Measurements from ENCODE around the gene HSD3B7.

HSD3B7 gene

DNA sequence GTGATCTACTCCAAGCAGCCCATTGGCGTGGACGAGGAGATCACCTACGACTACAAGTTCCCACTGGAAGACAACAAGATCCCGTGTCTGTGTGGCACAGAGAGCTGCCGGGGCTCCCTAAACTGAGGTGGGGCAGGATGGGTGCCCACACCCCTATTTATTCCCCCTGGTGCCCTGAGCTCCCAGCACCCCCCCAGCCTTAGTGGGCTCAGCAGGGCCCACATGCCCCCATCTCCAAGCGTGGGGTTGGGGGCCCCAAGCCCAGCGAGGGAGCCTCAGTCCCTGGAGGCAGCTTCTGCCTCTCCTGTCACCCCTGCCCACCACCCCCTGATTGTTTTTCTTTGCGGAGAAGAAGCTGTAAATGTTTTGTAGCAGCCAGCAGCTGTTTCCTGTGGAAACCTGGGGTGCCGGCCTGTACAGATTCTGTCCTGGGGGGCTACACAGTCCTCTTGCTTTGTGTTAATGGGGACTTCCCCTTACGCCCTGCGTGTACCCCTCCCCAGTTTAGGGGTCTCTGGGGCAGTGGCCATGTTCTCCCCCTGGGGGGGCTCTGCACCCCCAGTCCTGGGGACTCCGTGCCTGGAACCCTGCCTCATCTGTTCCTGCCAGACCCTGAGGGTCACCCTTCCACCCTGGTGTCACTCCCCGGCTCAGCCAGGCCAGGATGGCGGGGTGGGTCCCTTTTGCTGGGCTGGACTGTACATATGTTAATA is 953 bp upstream of the HSD3B7 start:
- no peak for DNase-seq

DNA sequence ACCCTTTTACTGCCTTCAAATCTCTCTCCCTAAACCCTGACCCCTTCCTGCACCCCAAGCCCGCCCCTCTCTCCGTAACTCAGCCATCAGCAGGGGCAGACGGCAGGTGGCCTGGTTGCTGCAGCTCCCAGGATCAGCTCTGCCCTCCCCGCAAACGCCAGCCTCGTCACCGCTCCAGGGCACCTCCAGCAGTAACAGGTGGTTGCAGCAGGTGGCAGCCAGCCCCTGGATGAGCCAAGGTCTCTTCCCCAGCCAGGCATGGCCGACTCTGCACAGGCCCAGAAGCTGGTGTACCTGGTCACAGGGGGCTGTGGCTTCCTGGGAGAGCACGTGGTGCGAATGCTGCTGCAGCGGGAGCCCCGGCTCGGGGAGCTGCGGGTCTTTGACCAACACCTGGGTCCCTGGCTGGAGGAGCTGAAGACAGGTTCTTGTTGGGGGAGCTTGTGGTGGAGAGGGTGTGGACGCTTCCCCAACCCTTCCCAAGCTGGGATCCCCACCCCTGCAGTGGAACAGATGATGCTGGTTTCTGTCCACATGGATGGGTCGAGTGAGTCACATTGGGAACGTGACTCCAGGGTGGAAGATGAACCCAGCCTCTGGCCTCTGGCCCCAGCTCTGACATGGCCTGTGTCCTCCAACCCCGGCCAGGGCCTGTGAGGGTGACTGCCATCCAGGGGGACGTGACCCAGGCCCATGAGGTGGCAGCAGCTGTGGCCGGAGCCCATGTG is 558 bp downstream of the HSD3B7 start:
- no peak for DNase-seq

DNA sequence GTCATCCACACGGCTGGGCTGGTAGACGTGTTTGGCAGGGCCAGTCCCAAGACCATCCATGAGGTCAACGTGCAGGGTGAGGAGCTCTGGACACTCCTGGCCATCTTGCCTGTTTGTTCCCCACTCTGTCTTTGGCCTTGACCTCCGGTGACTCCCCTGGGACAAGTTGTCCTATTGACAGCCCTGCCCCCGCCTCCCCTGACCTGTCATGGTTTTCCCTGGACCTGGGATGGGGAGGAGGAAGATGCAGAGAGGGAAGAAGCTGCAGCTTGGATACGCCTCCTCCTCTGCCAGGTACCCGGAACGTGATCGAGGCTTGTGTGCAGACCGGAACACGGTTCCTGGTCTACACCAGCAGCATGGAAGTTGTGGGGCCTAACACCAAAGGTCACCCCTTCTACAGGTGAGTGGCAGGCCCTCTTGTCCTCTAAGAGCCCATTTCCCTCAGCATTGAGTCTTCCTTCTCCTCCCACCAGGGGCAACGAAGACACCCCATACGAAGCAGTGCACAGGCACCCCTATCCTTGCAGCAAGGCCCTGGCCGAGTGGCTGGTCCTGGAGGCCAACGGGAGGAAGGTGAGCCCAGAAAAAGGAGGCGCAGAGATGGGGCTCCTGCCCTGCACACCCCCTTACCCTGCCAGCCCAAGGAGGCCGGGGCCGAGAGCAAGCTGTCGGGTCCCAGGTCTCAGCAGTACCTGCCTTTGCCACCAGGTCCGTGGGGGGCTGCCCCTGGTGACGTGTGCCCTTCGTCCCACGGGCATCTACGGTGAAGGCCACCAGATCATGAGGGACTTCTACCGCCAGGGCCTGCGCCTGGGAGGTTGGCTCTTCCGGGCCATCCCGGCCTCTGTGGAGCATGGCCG is 1.4 kb downstream of the HSD3B7 start:
- DNase-seq = no peak

DNA sequence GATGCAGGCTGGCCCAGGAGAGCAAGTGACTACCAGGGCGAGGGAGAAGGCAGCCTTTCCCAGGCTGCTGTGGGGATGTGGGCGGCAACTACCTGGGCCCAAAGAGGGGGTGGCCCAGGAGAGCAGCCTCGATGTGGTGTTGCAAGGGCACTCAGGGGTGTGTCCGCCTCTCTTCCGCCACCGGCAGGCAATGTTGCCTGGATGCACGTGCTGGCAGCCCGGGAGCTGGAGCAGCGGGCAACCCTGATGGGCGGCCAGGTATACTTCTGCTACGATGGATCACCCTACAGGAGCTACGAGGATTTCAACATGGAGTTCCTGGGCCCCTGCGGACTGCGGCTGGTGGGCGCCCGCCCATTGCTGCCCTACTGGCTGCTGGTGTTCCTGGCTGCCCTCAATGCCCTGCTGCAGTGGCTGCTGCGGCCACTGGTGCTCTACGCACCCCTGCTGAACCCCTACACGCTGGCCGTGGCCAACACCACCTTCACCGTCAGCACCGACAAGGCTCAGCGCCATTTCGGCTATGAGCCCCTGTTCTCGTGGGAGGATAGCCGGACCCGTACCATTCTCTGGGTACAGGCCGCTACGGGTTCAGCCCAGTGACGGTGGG is 2.7 kb downstream of the HSD3B7 start:
- DNase-seq = no peak

DNA sequence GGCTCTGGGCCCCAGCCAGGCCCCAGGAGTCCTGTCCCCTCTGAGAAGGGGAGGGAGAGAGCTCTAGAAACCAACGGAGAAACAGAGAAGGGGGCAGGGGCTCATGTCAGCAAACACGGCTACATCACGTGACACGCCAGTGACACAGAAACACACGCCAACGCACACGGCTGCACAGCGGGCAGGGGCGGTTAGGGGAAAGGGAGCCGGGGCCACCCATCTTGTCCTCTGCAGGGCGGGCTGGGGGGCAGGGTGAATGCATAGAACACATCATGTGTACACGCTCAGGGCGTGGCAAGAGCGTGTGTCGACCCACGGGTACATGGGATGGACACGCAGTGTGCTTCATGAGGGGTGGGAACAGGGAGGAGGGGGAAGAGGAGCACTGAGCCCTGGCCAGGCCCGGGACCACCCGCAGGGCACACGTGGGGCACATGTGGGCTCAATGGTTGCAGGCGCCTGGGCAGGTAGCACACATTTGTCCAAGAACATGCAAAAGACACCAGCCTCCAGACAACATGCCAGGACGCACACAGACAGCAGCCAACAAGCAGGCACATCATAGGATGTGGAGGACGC is 4.6 kb downstream of the HSD3B7 start:
- no peak for DNase-seq

DNA sequence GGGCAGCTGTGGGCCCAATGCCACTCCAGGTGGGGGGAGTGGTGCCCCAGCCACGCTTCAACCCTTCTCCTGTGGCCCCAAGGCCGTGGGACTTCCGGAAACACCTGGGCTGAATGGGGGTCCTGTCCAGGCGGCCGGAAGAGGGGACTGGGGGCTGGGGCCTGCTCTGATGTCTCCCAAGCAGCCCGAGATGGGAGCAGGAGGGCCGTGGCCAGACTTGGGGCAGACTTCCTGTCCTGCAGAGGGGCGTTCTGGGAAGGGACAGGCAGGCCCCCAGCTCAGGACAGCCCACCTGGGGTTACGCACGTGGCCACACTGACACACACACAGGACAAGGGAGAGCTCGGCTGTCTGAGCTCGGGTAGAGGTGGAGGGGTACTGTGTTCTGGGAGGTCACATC is 5.1 kb downstream of the HSD3B7 start:
- no peak for DNase-seq

DNA sequence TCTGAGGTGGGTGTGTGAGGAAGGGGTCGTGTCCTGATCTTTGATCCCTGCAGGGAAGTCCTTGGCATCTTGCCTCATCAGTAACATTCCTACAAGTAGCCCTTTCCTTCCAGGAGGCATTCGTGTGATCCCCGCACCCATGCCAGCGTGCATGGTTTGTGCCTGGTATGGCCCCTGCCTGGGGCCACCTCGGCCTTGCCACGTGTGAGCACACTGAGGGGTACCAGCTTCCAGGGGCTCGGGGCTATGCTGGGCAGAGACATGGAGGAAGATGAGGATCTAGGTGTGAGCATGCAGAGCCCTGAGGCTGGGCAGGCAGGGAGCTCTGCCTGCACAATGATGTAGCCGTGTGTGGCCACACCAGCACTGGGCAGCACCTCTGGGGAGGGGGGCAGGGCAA is 6.0 kb downstream of the HSD3B7 start:
- no peak for DNase-seq

DNA sequence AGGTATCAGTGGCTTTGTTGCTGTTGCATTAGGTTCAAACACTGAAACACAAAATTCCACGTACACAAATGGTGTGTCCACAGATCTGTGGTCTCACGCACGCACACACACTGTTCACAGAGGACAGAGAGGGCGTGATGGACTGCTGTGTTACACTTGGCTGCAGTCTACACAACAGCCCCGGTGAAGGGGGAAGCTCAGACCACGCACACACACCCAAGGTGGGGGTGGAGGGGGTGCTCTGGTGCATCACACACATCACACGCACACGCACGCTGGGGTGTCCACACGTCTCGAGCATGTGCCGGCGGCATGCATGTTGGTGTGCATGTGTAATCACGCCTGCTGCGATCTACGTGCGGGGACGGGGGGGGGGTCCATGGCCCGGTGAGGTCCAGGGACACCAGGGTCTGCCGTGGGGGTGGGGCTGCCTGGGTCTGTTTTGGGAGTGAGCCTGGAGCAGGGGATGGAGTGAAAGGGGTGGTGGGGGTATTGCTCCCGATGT is 7.3 kb downstream of the HSD3B7 start:
- no peak for DNase-seq

DNA sequence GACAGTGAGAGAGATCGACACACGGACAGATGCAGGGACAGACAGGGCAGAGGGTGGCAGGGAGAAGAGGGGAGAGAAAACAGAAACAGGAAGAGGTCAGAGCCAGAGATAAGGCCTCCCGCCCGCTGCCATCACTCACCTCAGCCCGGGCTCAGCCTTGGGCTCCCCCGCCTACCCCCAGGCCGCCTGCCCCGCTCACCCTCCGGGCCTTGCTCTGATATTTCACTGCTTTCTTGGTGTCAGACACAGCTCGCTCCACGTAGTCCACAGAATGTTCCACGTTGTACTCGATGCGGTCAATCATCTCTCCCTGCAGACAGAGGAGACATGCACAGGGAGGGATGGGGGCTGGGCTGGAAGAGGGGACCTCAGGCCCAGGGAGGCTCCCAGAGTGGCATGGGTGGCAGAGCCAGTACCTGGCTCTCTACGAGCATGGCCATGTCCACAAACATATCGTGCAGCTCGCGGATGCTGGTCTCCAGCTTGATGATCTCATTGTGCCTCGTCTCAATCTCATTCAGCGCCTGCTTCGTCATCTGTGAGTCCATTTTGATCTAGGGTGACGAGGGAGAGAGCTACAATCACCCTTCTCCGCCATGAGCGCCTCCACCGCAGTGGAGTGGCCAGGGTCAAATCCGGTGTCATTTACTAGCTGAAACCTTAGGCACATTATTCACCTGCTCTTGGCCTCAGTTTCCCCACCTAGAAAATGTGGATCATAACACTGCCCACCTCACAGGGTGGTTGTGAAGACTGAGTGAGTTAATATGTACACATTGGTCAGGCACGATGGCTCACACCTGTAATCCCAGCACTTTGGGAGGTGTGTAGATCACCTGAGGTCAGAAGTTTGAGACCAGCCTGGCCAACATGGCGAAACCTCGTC is 8.2 kb downstream of the HSD3B7 start:
- DNase-seq = no peak

DNA sequence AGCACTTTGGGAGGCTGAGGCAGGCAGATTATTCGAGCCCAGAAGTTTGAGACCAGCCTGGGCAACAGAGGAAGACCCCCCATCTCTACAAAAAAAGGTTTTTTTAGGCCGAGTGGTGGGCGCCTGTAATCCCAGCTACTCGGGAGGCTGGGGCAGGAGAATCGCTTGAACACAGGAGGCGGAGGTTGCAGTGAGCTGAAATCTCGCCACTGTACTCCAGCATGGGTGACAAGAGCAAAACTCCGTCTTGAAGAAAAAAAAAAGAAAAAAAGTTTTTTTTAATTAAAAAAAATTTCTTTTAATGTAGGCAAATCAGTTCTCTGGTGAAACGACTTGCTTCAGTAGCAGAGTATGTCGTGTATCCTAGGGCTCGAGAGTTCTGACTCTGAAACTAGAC is 10.9 kb downstream of the HSD3B7 start:
- no peak for DNase-seq

DNA sequence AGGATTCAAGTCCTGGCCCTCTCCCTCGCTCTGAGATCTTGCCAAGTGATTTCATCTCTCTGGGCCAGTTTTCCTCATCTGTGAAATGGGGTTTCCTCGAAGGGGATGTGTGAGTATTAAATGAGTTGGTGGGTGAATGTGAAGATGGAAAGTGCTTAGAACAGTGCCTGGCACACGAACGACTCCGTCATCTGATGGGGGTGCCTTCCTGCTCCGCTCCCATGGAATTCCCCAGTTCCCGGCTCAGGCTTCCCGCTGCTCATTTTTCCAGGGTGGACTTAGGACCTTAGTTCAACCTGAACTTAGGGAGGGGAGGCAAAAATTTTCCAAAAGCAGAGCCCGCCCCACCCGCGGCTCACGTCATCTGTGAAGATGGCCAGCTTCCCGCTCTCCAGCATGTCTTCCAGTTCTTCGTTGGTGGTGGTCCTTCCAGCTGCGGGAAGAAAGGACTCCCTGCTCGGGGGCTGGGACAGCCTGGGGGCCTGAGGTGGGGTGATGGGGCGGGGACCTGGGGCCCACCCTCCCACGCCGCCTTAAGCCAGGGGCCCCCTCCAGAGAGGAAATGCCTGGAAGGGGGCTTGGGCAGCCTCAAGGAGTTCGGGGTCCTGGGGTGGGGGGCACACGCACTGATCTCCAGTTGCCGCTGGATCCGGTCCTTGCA is 11.4 kb downstream of the HSD3B7 start:
- DNase-seq = no peak

DNA sequence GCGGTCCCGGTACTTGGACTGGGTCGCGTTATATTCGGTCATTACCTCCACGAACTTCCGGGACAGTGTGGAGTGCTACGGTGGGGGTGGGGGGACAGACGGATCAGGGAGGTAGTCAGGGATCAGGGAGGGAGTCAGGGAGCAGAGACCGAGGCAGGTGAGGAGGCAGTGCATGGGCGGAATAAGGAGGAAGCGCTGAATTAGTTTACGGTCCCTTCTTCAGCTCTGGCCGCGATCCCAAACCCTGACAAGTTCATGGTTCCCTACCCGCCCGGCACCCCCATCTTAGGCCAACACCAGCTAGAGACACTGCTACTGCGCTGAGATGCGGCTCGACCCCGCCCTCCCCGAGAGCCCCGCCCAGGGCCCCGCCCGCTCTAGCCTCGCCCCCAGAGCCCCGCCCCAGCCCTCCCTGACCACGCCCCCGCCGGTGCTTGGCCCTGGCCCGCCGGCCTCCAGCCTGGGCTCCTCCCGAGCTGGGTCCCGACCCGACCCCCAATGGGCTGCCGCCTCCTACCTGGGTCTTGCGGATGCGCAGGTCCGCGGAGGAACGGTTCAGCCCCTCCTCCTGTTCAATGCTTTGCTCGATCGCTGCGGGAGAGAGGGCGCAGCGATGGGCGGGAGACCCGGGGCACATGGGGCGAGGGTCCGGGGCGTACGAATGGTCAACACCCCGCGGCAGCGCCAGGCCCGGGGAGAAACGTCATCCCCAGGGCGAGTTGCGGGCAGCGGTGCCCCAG is 12.1 kb downstream of the HSD3B7 start:
- no peak for DNase-seq

DNA sequence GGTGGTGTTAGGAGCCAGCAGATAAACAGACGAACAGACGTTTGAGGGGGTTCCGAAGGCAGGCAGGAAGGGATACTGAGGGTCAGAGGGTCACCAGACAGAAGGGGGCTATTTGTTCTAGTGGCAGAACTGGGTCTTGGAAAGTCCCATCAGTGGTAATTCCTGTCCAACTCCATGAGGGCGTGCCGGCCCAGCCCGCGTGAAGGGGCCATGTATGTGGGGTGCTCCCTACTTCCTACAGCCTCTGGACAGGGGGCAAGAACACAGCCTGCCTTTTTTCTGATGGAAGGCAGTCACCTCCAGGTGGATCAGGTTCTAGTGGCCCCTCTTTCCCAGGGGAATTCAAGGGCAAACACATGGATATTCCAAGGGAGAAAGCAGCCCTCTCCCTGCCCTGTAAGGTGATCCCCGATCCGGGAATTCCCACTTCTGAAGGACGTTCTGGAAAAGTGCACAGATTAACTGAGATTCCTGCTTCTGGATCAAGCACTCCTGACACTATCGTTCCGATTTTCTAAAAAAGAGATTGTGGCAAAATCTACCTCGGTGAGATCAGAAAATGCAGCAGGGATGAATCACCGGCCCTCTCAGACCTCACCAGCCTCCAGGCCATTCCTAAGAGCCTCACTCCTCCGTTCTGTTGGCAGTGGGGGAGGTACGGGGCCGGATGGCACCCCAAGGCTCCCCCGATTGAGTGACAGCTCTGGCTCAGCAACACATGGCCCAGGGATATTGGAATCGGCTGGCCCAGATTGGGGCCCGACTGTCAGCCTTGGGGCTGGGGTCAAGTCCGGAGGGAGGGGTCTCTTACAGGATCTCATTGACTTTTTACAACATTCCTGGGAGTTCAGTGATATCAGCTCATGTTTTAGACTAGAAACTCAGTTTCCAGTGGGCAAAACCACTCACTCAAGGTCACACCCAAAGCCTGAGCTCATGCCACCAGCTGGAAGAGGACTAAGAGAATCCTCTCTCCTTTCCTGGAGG is 13.0 kb downstream of the HSD3B7 start:
- no peak for DNase-seq

DNA sequence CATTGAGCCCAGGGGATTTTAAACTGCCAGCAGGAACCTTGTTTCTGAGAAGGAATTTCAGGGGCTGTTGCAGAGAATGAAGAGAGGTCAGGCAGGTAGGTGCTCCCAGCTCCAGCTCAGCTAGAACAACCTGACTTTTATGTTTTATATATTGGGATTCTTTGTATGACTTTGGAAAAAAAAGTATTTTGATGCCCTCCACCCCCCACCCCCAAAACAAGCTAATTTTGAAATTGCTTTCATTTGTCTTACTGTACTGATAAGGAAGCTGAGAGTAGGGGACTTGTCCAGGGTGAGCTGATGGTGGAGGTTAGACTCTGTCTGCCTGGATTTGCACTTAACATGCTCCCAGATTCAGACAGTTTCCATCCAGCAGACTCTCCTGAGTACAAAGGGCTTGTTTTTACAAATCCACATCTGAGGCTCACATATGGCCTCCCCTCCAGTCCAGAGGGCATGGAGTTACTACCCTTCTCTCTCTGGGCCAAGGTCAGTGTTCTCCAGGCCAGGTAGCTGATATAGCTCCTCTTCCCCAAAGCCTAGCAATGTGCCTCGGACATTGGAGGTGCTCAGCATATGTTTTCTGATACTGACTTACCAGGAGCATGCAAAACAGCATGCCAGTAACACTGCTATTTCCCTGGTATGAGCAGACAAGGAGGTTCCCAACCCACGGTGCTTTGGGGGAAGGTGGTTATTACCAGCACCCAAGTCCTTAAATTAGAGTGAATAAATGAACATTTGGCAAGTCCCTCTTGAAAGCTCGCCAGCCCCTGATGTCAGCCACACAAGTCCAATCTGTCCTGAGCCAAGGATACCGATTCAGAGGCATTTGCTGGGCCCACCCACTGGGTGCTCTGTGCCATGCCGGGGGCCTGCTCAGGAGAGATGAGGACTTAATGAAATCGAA is 14.1 kb downstream of the HSD3B7 start:
- peak in 1 of 2 experiments; percentile 44 for DNase-seq

DNA sequence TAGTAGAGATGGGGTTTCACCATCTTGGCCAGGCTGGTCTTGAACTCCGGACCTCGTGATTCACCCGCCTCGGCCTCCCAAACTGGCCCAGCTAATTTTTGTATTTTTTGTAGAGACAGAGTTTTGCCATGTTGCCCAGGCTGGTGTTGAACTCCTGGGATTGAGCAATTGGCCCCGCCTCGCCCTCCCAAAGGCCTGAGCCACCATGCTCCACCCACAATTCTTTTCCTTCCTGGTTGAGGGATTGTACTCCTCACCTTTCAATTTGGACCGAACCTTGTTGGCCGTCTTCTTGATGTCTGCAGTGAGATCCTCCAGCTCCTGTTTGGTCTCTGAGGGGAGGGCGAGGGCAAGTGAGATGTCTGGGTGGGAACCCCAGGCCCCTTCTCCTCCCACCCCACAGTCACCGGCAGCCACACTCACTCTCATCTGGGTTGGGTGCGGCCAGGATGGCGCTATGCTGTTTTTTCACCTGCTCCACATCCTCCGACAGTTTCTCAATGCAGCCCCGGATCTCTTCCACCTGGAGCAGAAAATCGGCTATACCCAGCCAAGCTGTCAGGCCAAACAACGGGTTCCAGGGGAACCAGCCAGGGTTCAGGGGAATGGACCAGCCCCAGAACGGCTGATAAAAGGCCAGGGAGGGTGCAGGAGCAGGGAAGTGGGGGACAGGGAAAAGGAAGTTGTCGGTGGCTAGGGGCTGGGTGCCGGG is 15.8 kb downstream of the HSD3B7 start:
- no peak for DNase-seq

DNA sequence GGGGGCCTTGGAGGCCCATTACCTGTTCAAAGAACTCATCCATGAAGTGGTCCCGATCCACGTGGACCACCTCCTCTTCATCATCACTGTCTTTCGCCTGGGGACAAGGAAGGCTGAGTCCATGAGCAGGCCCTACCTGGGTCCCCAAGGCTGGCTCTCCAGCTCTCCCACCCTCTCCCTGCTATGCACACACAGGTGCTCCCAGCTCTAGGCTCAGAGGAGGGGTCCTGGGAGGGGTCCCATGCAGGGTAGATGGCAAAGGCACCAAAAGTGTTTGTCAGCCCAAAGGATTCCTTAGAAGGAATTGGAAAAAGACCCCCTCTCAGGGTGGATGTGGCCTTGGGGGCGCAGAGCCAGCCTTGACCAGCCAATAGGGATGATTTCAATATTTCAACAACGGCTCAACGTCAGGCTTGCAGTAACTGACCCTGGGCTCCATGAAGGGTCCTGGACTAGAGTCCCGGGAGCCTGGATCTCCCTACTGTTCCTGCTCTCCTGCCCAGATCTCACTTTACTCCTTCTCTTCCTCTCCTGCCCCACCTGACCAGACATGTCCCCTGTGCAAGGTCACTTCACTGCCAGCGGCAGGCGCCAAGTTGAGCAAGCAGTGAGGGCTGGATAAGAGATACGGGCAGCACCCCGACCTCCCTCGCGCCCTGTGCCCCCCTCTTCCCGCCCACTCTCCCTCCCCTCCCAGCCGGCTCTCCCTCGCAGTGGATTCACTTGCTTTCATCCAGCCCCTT is 16.7 kb downstream of the HSD3B7 start:
- DNase-seq = no peak

All from cerebellar nuclear complex (tissue), 1 donor.